SK-N-MC (cell line): Measurements from ENCODE around the gene KDM4B.

Source experiments
- DNase-seq: peaks from one replicate; pipeline ENCODE4 v3.0.0-alpha.2; 2011; ENCODE audit warnings: low read depth, low spot score
- H3K27ac ChIP-seq: fragments of 200-600 bp; sonication (generic); 2 replicates; pipeline ENCODE4 v1.5.1; 2016; ENCODE audit warnings: mixed run types
- H3K36me3 ChIP-seq: fragments of 200-600 bp; sonication (generic); 2 replicates; pipeline ENCODE4 v1.6.1; 2017; ENCODE audit warnings: antibody characterized with exemption, low read length, mixed read lengths; ENCODE audit not compliant: insufficient read depth
- H3K4me3 ChIP-seq: fragments of 200-600 bp; sonication (generic); 2 replicates; pipeline ENCODE4 v1.5.1; 2016
- H3K9ac ChIP-seq: fragments of 200-600 bp; sonication (generic); 2 replicates; pipeline ENCODE4 v1.8.0; 2017; ENCODE audit warnings: mixed run types, mixed read lengths; ENCODE audit not compliant: insufficient read length
- H3K9me3 ChIP-seq: fragments of 200-600 bp; sonication (generic); 2 replicates; pipeline ENCODE4 v1.6.1; 2017; ENCODE audit warnings: low read depth, mild to moderate bottlenecking, antibody characterized with exemption, low read length, moderate library complexity, mixed read lengths
- EZH2 ChIP-seq: fragments of 200-600 bp; sonication (generic); IDR thresholded peaks from one replicate; pipeline ENCODE4 v1.6.1; 2017; ENCODE audit warnings: antibody characterized with exemption
- FOXP2 ChIP-seq: optimal IDR thresholded peaks from 2 replicates; pipeline ENCODE3; 2011; ENCODE audit warnings: mild to moderate bottlenecking, moderate library complexity; ENCODE audit not compliant: insufficient read depth; ENCODE audit errors: extremely low read length, control extremely low read depth
- POLR2AphosphoS5 ChIP-seq: IDR thresholded peaks from 2 replicates; pipeline ENCODE4 v1.6.1; 2012; ENCODE audit warnings: mild to moderate bottlenecking, low read depth, low read length, borderline replicate concordance

KDM4B gene

DNA sequence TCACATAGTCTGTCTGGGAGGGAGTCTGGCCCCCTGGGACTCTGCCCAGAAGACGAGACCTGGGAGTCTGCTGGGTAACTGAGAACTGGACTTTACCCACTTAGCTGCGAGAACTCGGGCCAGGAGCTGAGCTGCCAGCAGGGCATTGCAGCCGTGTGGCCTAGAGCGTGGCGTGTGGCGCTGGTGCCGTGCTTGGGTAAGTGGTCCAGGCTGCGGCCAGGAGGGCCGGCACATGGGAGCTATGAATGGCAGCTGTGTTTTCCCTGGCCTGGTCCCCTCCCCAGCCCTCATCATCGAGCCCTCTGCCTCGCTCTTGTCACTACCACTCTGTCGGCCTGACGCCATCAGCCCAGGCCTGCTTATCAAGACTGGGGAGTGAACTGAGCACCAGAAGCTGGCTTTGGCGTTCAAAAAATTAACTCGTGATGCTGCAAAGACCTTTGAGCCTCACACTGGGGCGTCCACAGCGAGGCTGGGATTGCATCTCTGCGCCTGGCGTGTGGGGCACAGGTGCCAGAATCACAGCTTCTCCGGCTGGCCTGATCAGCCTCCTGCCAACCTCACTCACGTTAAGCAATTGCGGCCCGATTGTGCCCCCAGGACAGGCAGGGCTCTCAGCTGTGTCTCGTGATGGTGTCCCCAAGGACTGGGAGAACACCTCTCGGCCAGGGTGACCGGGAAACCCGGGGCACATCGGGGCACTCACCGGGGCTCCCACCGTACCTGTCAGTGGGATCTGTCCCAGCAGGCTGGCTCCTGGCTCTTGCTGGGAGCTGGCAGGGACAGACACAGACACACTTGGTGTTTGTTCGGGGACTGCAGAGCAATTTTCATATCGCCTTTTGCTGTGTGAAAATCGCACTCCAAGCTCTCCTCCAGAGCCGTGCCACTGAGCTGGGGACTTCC, 85.9 kb downstream of the KDM4B start:
- Histone ChIP-seq H3K36me3 (no peaks in the 10 kb centered on the region), H3K27ac (no peak overlapping the region)

DNA sequence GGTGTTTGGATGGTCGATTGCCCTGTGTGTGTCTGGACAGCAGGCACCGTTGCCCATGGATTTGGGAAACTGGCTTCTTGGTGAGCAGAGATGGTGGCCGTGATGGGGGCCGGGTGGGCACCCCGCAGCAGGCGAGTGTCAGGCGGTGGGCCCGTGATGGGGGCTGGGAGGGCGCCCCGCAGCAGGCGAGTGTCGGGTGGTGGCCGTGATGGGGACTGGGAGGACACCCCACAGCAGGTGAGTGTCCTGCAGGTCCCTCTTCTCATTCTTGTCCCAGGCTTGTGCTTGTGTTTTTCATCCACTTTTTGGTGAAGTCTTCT, 86.5 kb downstream of the KDM4B start:
- DNase-seq, result no peak
- H3K36me3 ChIP-seq, result no peaks in the 10 kb centered on the region
- no peak overlapping the region for H3K4me3 ChIP-seq
- TF ChIP-seq FOXP2, result no peak
- TF ChIP-seq POLR2AphosphoS5, result no peak
- no peak overlapping the region for H3K27ac ChIP-seq
- no peaks in the 10 kb centered on the region for H3K9me3 ChIP-seq
- no peak overlapping the region for H3K9ac ChIP-seq

More for the DNA sequence above, 85.9 kb downstream of the KDM4B start:
- no peak overlapping the region for H3K9ac ChIP-seq
- H3K4me3 ChIP-seq, result no peak overlapping the region
- H3K9me3 ChIP-seq, result no peaks in the 10 kb centered on the region
- TF ChIP-seq FOXP2 (no peak), POLR2AphosphoS5 (no peak), EZH2 (no peak)
- DNase-seq, result no peak

DNA sequence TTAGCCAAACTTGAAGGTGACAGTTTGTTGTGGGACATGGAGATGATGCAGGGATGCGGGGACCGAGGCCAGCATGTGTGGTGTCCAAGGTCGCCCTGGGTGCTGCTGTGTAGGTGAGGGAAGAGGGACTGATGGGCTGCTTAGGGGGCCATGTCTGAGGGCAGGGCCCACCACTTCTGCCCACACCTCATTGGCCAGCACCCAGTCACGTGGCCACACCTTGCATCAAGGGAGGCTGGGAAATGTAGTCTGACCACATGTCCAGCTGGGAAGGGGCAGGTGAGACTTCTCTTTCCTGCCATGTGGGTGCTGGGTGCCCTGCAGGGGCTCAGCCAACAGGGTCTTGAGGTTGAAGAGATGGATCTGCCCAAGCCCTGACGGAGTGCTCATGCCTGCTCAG, 88.9 kb downstream of the KDM4B start:
- Histone ChIP-seq H3K4me3 (no peak overlapping the region), H3K9me3 (no peaks in the 10 kb centered on the region), H3K36me3 (no peaks in the 10 kb centered on the region; the same call in 1 of the 2 replicates), H3K27ac (no peak overlapping the region), H3K9ac (no peak overlapping the region)
- TF ChIP-seq FOXP2, result no peak
- TF ChIP-seq EZH2, result no peak
- no peak for TF ChIP-seq POLR2AphosphoS5
- DNase-seq, result no peak

DNA sequence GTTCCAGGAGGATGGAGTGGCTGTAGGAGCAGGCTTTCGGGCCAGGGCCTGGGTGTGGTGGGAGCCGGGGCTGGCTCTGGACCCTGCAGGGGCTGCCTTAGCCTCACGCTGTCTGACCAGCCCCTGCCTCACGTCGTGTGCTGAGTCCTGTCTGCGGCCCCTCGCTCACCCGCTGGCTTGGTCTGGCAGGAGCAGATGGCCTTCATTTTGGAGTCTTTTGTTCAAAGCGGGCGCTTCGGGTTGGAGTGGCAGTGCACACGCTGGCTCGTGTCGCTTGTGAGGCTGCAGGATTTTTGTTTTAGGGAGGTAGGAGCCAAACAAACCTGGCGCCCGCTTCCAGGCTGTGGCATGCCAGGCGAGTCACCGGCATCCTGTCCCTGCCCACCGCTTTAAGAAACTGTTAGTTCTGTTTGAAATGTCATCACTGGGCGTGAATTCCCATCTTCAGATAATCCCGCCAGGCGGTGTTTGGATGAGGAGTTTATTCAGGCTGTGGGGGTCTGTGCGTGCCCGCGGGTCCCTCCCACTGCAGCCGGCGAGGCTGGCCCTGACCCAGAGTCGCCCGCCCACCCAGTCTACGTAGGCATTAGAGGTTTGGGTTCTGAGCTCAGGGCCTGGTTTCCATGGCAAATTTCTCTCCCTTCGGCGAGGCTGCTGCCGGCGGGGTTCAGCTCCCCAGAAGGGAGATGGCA, 89.8 kb downstream of the KDM4B start:
- Histone ChIP-seq H3K4me3 (no peak overlapping the region), H3K27ac (no peak overlapping the region), H3K36me3 (no peaks in the 10 kb centered on the region; the same call in 1 of the 2 replicates), H3K9ac (no peak overlapping the region), H3K9me3 (no peaks in the 10 kb centered on the region)
- DNase-seq, result no peak
- TF ChIP-seq POLR2AphosphoS5 (no peak), FOXP2 (no peak), EZH2 (no peak)

DNA sequence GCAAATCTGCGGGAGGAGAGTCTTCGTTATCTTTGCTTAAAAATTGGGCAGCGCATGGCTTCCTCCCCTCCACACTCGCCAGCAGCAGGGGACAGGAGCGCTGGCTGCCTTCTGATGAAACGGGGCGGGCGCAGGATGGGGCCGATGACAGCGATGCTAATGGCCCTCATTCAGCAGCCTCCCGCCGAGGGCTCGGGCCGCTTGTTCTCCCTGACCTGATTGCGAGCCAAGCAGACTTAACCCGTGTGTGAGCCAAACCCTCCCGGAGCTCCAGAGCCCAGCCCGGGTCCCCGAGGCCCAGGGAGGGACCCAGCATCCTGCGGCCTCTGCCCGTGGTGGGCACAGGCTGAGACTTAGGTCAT, 90.3 kb downstream of the KDM4B start:
- TF ChIP-seq EZH2, result no peak
- no peak for TF ChIP-seq FOXP2
- TF ChIP-seq POLR2AphosphoS5, result no peak
- DNase-seq, result no peak
- Histone ChIP-seq H3K4me3 (no peak overlapping the region), H3K9ac (no peak overlapping the region), H3K9me3 (no peaks in the 10 kb centered on the region), H3K27ac (no peak overlapping the region), H3K36me3 (no peaks in the 10 kb centered on the region; the same call in 1 of the 2 replicates)

DNA sequence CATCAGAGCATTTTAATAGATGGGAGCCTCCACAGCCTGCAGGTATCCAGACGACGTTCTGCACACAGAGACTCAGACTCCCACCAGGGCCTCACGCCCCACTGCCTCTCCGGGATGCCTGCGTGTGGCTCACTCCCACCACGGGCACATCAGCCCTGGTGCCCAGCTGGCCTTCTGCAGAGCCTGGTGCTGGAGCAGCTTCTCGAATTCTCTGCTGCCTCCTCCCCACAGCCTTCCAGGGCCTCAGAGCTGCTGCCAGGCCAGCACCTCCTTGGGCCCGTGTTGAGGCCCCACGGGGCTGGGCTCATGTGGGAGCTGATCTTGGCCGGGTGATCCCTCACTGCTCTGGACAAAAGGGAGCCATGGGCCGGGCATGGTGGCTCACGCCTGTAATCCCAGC, 90.9 kb downstream of the KDM4B start:
- no peak overlapping the region for H3K27ac ChIP-seq
- no peak for DNase-seq
- no peak overlapping the region for H3K9ac ChIP-seq
- no peaks in the 10 kb centered on the region for H3K9me3 ChIP-seq
- TF ChIP-seq FOXP2, result no peak
- TF ChIP-seq POLR2AphosphoS5, result no peak
- TF ChIP-seq EZH2, result no peak
- no peak overlapping the region for H3K4me3 ChIP-seq
- no peaks in the 10 kb centered on the region; the same call in 1 of the 2 replicates for H3K36me3 ChIP-seq

DNA sequence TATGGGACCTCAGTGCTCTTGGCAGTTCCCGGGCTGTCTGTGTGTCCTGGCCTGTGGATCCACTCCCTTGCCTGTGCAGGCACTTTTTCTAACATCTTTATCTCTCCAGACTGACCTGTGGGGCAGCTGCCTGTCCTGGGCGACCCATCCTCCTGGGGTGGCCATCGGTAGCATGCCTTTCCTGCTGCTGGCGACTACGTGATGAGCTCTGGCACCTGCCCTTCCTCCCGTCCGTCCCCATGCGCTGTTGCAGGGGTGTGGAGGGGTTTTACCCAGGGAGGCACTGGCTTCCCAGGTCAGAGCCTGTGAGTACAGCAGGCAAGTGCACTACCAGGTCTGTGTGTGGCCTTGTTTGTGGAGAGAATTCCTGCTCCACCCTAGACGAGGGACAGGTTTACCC, 93.3 kb downstream of the KDM4B start:
- DNase-seq, result no peak
- Histone ChIP-seq H3K36me3 (no peaks in the 10 kb centered on the region; the same call in 1 of the 2 replicates), H3K9me3 (no peaks in the 10 kb centered on the region), H3K27ac (no peak overlapping the region), H3K4me3 (no peak overlapping the region), H3K9ac (no peak overlapping the region)
- no peak for TF ChIP-seq POLR2AphosphoS5
- TF ChIP-seq FOXP2, result no peak
- no peak for TF ChIP-seq EZH2

DNA sequence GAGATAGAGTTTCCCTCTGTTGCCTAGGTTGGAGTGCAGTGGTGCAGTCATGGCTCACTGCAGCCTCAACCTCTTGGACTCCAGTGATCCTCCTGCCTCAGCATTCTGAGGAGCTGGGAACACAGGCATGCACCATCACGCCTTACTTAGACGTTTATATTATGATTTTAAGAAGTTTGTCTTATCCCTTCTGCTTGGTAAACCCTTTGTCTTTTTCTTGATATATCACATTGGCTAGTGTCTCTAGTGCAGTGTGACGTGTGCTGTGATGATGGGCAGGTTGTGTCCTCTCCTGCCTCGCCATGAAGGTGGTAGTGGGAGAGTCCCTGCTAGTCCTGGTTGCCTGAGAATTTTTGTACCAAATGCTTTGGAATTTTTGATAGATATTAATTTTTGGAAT, 93.9 kb downstream of the KDM4B start:
- TF ChIP-seq FOXP2 (no peak), POLR2AphosphoS5 (no peak), EZH2 (no peak)
- Histone ChIP-seq H3K36me3 (no peaks in the 10 kb centered on the region; the same call in 1 of the 2 replicates), H3K9ac (no peak overlapping the region), H3K27ac (no peak overlapping the region), H3K4me3 (no peak overlapping the region), H3K9me3 (no peaks in the 10 kb centered on the region)
- DNase-seq, result no peak
